ENCODE results near the gene CDH3.
A peak's percentile ranks its signal among the peaks of the same experiment; 100 is the strongest.

The CDH3 gene

DNA sequence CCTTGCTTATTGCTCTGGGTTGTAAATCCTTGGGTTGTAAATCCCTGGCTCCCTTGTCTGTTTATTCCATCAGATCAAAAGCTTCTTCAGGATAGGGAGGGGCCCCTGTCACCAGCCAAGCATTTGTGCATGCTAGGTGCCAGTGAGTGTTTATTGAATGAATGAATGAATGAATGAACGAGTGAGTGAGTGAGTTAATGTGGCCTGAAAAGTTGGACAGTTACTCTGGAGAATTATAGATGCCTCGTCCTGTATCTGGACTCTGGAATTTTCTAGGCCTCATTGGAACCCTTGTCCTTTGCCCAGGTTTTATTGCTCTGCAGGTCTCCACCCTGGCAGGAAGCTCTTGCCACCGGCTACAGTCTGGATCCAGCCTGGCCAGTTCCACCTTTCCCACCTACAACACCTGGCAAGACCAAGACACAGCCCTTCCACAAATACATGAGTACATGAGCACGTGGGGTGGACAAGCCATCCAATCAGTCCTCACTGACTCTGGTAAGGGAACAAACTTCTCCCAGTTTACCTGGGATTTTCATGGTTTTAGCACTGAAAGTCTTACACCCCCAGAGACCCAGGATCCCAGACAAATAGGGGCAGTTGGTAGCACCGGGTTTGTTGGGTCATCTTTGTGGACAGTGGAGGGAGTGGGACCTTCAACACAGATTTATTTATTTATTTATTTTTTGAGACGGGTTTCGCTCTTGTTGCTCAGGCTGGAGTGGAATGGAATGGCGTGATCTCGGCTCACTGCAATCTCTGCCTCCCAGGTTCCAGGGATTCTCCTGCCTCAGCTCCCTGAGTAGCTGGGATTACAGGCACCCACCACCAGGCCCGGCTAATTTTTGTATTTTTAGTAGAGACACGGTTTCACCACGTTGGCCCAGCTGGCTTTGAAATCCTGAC lies 77.3 kb downstream of the CDH3 start:
- Histone ChIP-seq H3K4me3 (ENCODE audit: low read depth, low read length) (no peak overlapping the region), H3K27ac (ENCODE audit: low read depth, low read length) (no peak overlapping the region), H3K36me3 (ENCODE audit: insufficient read depth, low read length) (no peaks in the 10 kb centered on the region), H3K4me1 (ENCODE audit: control insufficient read depth, insufficient read depth, low read length, unreplicated experiment) (no peaks in the 10 kb centered on the region), H3K79me2 (ENCODE audit: control insufficient read depth, insufficient read depth, low read length, unreplicated experiment) (no peaks in the 10 kb centered on the region), H2AFZ (ENCODE audit: low read length, unreplicated experiment) (no peak overlapping the region), H3K27me3 (ENCODE audit: insufficient read depth, low read length) (no peaks in the 10 kb centered on the region; the same call in 1 of the 2 replicates)

DNA sequence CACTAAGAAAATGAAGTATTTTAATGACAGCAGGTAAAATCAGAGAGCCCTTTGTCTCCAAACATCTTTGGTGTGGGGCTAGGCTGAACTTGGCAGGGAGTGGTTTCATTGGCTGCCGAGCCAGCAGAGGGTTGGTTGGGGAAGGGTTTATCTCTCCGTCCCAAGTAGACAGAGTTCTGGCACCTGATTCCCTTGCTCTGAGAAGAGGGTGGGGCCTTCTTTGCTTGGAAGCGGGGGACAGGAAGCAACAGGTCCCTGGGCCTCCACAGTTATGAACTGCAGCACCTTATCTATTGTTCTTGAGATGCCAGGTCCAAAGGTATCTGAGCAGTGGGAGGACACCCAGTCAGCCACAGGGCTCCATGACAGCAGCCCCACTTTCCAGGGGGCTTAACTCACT lies 79.7 kb downstream of the CDH3 start:
- Histone ChIP-seq H2AFZ (ENCODE audit: low read length, unreplicated experiment) (no peak overlapping the region), H3K4me1 (ENCODE audit: control insufficient read depth, insufficient read depth, low read length, unreplicated experiment) (no peaks in the 10 kb centered on the region), H3K4me3 (ENCODE audit: low read depth, low read length) (no peak overlapping the region), H3K36me3 (ENCODE audit: insufficient read depth, low read length) (no peaks in the 10 kb centered on the region), H3K27ac (ENCODE audit: low read depth, low read length) (no peak overlapping the region), H3K79me2 (ENCODE audit: control insufficient read depth, insufficient read depth, low read length, unreplicated experiment) (no peaks in the 10 kb centered on the region), H3K27me3 (ENCODE audit: insufficient read depth, low read length) (no peaks in the 10 kb centered on the region; the same call in 1 of the 2 replicates)

DNA sequence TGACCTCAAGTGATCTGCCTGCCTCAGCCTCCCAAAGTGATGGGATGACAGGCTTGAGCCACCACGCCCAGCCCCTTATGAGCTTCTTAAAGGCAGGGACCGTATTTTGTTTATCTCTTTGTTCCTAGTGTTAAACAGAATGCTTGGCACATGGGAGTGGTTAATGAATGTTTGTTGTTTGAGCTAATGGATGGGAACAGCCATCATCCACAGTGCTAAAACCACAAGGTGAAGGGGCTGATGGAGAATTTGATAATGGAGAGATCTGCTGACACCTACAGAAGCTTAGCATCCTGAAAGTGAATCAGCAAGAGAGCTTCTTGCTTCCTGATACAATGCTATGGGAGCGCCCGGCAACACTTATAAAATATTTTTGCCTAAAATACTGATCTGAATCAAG lies 83.4 kb downstream of the CDH3 start:
- Histone ChIP-seq H2AFZ (ENCODE audit: low read length, unreplicated experiment) (no peak overlapping the region), H3K4me1 (ENCODE audit: control insufficient read depth, insufficient read depth, low read length, unreplicated experiment) (no peaks in the 10 kb centered on the region), H3K4me3 (ENCODE audit: low read depth, low read length) (no peak overlapping the region), H3K27ac (ENCODE audit: low read depth, low read length) (no peak overlapping the region), H3K27me3 (ENCODE audit: insufficient read depth, low read length) (peaks cover 4% of the 10 kb centered on the region; the same call in 1 of the 2 replicates), H3K36me3 (ENCODE audit: insufficient read depth, low read length) (no peaks in the 10 kb centered on the region), H3K79me2 (ENCODE audit: control insufficient read depth, insufficient read depth, low read length, unreplicated experiment) (no peaks in the 10 kb centered on the region)

DNA sequence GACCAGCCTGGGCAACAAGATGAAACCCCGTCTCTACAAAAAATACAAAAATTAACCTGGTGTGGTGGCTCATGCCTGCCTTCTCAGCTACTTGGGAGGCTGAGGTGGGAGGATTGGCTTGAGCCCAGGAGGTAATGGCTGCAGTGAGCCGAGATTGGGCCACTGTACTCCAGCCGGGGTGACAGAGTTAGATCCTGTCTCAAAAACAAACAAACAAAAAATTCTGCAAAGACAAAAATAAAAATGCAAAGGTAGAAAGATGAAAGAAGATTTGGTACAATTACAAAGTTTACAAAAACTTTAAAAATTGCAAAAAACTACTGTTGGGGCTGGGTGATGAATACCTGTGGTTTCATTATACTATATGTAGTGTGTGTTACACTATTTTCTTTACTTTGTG lies 86.5 kb downstream of the CDH3 start:
- Histone ChIP-seq H3K4me1 (ENCODE audit: control insufficient read depth, insufficient read depth, low read length, unreplicated experiment) (no peaks in the 10 kb centered on the region), H3K27me3 (ENCODE audit: insufficient read depth, low read length) (peaks cover 20% of the 10 kb centered on the region), H3K27ac (ENCODE audit: low read depth, low read length) (no peak overlapping the region), H3K4me3 (ENCODE audit: low read depth, low read length) (no peak overlapping the region), H3K36me3 (ENCODE audit: insufficient read depth, low read length) (no peaks in the 10 kb centered on the region), H3K79me2 (ENCODE audit: control insufficient read depth, insufficient read depth, low read length, unreplicated experiment) (no peaks in the 10 kb centered on the region), H2AFZ (ENCODE audit: low read length, unreplicated experiment) (no peak overlapping the region)

DNA sequence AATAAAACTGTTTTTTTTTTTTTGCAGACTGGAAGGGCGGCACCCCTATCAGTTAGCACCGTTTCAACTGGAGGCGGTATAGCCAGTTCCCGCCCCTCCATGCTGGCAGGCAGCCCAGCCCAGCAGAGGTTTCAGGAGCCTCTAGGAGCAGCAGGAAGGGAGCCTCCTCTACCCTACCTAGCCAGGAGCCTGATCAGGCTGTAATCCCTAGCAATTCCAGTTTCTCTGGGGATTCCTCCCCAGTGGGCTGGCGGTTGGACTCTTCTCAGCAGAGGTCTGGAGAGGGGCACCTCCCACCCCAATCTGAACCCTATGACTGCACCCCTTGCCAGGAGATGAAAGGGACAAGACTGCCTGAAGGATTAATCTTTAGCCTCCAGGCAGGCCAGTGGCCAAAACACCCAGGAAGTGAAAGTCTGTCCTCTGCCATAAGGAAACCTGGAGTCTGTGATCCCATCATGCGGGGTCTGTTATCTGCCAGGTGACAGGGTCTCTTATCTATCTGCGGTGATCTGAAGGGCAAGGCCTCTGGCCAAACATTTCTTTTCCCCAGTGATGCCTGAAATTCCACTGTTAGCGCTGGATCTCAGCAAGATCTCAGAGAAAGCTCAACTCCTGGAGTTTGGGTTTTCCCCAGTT lies 87.1 kb downstream of the CDH3 start:
- no peaks in the 10 kb centered on the region for H3K79me2 ChIP-seq (ENCODE audit: control insufficient read depth, insufficient read depth, low read length, unreplicated experiment)
- peaks cover under 1% of the 10 kb centered on the region for H3K4me1 ChIP-seq (ENCODE audit: control insufficient read depth, insufficient read depth, low read length, unreplicated experiment)
- H3K4me3 ChIP-seq (ENCODE audit: low read depth, low read length): no peak overlapping the region
- no peaks in the 10 kb centered on the region for H3K36me3 ChIP-seq (ENCODE audit: insufficient read depth, low read length)
- no peak overlapping the region for H3K27ac ChIP-seq (ENCODE audit: low read depth, low read length)
- H2AFZ ChIP-seq (ENCODE audit: low read length, unreplicated experiment): no peak overlapping the region
- H3K27me3 ChIP-seq (ENCODE audit: insufficient read depth, low read length): peaks cover 25% of the 10 kb centered on the region

DNA sequence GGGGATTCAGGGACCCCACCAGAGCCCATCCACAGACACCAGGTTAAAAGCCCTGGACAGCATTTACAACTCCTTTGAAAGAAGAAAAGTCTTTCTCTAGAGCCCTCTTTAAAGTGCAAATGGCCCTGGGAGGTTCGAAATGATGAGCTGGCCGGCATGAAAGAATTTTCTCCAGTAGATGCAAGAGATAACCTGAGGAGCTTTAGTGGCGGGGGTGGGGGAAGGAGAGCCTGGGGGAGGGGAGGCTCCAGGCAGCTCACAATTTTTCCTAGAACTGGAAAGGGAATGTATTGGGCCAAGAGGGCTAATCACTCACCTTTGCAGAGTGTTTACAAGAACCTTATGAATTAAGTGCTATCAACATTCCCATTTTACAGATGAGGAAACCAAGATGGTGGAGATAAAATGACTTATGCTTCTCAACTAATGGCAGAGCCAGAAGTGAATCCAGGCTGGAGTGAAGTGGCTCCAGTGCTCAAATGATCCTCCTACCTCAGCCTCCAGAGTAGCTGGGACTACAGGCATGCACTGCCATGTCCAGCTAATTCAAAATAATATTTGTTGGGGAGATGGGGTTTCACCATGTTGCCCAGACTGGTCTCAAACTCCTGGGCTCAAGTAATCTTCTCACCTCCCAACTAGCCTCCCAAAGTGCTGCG lies 87.8 kb downstream of the CDH3 start:
- H3K27me3 ChIP-seq (ENCODE audit: insufficient read depth, low read length): peaks cover 33% of the 10 kb centered on the region
- peaks cover 7% of the 10 kb centered on the region for H3K4me1 ChIP-seq (ENCODE audit: control insufficient read depth, insufficient read depth, low read length, unreplicated experiment)
- no peak overlapping the region for H3K4me3 ChIP-seq (ENCODE audit: low read depth, low read length)
- H3K36me3 ChIP-seq (ENCODE audit: insufficient read depth, low read length): no peaks in the 10 kb centered on the region
- no peak overlapping the region for H2AFZ ChIP-seq (ENCODE audit: low read length, unreplicated experiment)
- H3K79me2 ChIP-seq (ENCODE audit: control insufficient read depth, insufficient read depth, low read length, unreplicated experiment): no peaks in the 10 kb centered on the region
- H3K27ac ChIP-seq (ENCODE audit: low read depth, low read length): no peak overlapping the region

DNA sequence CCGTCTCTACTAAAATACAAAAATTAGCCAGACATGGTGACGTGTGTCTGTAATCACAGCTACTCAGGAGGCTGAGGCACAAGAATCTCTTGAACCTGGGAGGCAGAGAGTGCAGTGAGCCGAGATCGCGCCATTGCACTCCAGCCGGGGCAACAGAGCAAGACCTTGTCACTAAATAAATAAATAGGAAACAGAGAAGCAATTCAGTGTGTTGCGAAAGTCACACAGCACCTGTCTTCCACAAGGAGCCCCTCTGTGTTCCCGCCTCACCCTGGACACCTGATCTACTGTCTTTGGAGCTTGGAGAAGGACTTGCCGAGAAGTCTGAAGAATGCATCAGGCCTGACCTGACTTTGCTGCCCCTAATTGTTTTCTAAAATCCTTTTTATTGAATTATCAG lies 88.5 kb downstream of the CDH3 start:
- H3K79me2 ChIP-seq (ENCODE audit: control insufficient read depth, insufficient read depth, low read length, unreplicated experiment): no peaks in the 10 kb centered on the region
- no peaks in the 10 kb centered on the region for H3K36me3 ChIP-seq (ENCODE audit: insufficient read depth, low read length)
- H3K4me1 ChIP-seq (ENCODE audit: control insufficient read depth, insufficient read depth, low read length, unreplicated experiment): peaks cover 7% of the 10 kb centered on the region
- H3K27me3 ChIP-seq (ENCODE audit: insufficient read depth, low read length): peaks cover 40% of the 10 kb centered on the region
- H3K4me3 ChIP-seq (ENCODE audit: low read depth, low read length): no peak overlapping the region
- no peak overlapping the region for H2AFZ ChIP-seq (ENCODE audit: low read length, unreplicated experiment)
- no peak overlapping the region for H3K27ac ChIP-seq (ENCODE audit: low read depth, low read length)

DNA sequence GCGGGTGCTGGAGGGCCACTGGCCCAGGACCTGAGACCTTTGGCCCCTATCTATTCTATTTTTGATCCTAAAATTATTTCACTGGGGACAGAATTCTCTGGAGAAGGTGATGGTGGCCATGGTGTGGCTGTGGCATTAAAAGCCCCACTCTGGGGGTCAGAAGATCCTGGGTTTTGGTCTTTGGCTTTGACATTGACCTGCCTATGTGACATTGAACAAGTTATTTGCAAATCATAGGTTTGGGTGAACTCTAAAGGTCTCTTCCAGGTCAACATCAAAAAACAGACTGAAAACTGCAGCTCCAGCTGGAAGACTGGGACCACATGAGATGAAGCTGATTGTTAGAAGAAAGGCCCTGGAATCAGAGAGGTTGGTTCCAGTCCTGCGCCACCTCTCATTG lies 89.7 kb downstream of the CDH3 start:
- H3K27me3 ChIP-seq (ENCODE audit: insufficient read depth, low read length): peaks cover 41% of the 10 kb centered on the region
- H3K4me3 ChIP-seq (ENCODE audit: low read depth, low read length): no peak overlapping the region
- H3K79me2 ChIP-seq (ENCODE audit: control insufficient read depth, insufficient read depth, low read length, unreplicated experiment): no peaks in the 10 kb centered on the region
- H2AFZ ChIP-seq (ENCODE audit: low read length, unreplicated experiment): no peak overlapping the region
- H3K36me3 ChIP-seq (ENCODE audit: insufficient read depth, low read length): no peaks in the 10 kb centered on the region
- peaks cover 7% of the 10 kb centered on the region for H3K4me1 ChIP-seq (ENCODE audit: control insufficient read depth, insufficient read depth, low read length, unreplicated experiment)
- no peak overlapping the region for H3K27ac ChIP-seq (ENCODE audit: low read depth, low read length)

DNA sequence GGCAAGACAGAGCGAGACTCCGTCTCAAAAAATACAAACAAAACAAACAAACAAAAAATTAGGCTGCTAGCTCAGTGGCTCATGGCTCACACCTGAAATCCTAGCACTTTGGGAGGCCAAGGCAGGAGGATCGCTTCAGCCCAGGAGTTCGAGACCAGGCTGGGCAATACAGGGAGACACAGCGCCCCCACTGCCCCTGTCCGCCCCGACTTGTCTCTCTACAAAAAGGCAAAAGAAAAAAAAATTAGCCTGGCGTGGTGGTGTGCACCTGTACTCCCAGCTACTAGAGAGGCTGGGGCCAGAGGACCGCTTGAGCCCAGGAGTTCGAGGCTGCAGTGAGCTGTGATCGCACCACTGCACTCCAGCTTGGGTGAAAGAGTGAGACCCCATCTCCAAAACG lies 91.5 kb downstream of the CDH3 start:
- H3K27me3 ChIP-seq (ENCODE audit: insufficient read depth, low read length): peaks cover 41% of the 10 kb centered on the region
- no peaks in the 10 kb centered on the region for H3K36me3 ChIP-seq (ENCODE audit: insufficient read depth, low read length)
- H2AFZ ChIP-seq (ENCODE audit: low read length, unreplicated experiment): no peak overlapping the region
- peaks cover 7% of the 10 kb centered on the region for H3K4me1 ChIP-seq (ENCODE audit: control insufficient read depth, insufficient read depth, low read length, unreplicated experiment)
- H3K27ac ChIP-seq (ENCODE audit: low read depth, low read length): no peak overlapping the region
- H3K4me3 ChIP-seq (ENCODE audit: low read depth, low read length): no peak overlapping the region
- H3K79me2 ChIP-seq (ENCODE audit: control insufficient read depth, insufficient read depth, low read length, unreplicated experiment): no peaks in the 10 kb centered on the region

DNA sequence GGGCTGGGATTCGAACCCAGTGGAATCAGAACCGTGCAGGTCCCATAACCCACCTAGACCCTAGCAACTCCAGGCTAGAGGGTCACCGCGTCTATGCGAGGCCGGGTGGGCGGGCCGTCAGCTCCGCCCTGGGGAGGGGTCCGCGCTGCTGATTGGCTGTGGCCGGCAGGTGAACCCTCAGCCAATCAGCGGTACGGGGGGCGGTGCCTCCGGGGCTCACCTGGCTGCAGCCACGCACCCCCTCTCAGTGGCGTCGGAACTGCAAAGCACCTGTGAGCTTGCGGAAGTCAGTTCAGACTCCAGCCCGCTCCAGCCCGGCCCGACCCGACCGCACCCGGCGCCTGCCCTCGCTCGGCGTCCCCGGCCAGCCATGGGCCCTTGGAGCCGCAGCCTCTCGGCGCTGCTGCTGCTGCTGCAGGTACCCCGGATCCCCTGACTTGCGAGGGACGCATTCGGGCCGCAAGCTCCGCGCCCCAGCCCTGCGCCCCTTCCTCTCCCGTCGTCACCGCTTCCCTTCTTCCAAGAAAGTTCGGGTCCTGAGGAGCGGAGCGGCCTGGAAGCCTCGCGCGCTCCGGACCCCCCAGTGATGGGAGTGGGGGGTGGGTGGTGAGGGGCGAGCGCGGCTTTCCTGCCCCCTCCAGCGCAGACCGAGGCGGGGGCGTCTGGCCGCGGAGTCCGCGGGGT lies 92.1 kb downstream of the CDH3 start, which contains the start of gene CDH1:
CDH1 (plus strand) TSS at position 247 of the 684 bp plus-strand sequence; CDS start at position 371, 124 bp downstream.
- no peaks in the 10 kb centered on the region for H3K79me2 ChIP-seq (ENCODE audit: control insufficient read depth, insufficient read depth, low read length, unreplicated experiment)
- H3K27me3 ChIP-seq (ENCODE audit: insufficient read depth, low read length): peaks cover 41% of the 10 kb centered on the region
- no peak within 1 kb of the TSS for H3K27ac ChIP-seq (ENCODE audit: low read depth, low read length)
- H2AFZ ChIP-seq (ENCODE audit: low read length, unreplicated experiment): no peak within 1 kb of the TSS
- H3K4me1 ChIP-seq (ENCODE audit: control insufficient read depth, insufficient read depth, low read length, unreplicated experiment): peaks cover 7% of the 10 kb centered on the region
- H3K4me3 ChIP-seq (ENCODE audit: low read depth, low read length): peak within 1 kb of the TSS; percentile 45; the same call in 1 of the 2 replicates
- H3K36me3 ChIP-seq (ENCODE audit: insufficient read depth, low read length): no peaks in the 10 kb centered on the region

Measured in ACC112 (cell line).